ENCODE data around the gene PDP2.
A peak's percentile ranks its signal among the peaks of the same experiment; 100 is the strongest.
"Not testable (repeated sequence)": the region's sequence is repeated elsewhere in the genome, so short reads cannot be mapped to it uniquely, and the experiment has no call there.

PDP2 gene

GRCh38 chr16:66921729-66922450, 41.6 kb downstream of the PDP2 start:
- no peak for DNase-seq

- DNase-seq = no peak
Measured at GRCh38 chr16:66923247-66923731, 43.0 kb downstream of the PDP2 start.

- no peak for DNase-seq
Measured at GRCh38 chr16:66923866-66924265, 43.6 kb downstream of the PDP2 start.

- peak; percentile 18 for DNase-seq
Measured at GRCh38 chr16:66924527-66925321, 44.4 kb downstream of the PDP2 start.

- no peak for DNase-seq
Measured at GRCh38 chr16:66925322-66925840, 45.1 kb downstream of the PDP2 start, which contains the start of gene RRAD. RRAD (minus strand) TSS chr16:66925535; CDS start chr16:66925179, 356 bp downstream.

GRCh38 chr16:66926171-66926947, 46.0 kb downstream of the PDP2 start:
- DNase-seq = no peak

DNA sequence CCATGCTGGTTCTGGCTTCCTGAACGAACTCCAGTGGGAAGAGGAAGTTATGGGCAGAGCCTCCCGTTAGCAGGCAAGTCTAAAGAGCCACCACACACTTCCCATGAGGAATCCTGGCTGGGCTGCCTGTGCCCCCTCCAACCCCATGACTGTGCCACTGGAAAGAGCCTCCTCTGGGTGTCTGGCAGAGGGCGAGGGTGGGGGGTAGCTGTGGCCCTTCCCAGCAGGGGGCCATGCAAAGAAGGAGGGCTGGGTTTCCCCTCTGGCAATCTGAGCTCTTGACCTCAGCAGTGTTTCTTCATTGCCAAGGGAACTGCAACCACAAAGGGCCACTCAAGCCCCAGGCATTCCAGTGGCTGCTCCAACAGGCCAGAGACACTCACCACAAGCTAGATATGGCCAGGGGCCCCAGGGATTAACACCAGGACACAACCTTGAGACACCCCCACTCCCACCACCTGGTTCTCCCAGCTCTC, 46.7 kb downstream of the PDP2 start:
- DNase-seq = no peak

GRCh38 chr16:66927918-66928649, 47.8 kb downstream of the PDP2 start:
- no peak for DNase-seq

DNA sequence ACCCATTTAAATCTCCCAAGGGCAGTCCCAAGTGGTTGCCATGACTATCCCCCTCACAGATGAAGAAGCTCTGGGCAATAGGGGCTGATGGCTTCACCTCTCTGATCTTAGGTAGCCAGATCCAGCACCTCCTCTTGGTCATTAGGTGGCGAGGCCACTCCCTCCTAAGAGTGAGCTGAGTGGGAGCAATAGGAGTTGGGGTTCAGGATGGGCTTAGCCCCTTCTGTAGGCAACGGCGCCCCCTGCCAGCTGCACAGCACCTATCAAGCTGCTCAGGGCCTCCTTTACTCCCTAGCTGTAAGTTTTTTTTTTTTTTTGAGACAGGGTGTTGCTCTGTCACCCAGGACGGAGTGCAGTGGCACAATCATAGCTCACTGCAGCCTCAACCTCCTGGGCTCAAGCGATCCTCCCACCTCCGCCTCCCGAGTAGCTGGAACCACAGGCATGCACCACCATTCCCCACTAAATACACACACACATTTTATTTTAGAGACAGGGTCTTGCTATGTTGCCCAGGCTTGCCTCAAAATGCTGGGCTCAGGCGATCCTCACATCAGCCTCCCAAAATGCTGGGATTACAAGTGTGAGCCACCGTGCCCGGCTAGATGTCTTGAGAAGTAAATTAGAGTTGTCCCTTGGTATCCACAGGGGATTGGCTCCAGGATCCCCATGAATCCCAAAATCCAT, 48.5 kb downstream of the PDP2 start:
- DNase-seq = no peak

DNA sequence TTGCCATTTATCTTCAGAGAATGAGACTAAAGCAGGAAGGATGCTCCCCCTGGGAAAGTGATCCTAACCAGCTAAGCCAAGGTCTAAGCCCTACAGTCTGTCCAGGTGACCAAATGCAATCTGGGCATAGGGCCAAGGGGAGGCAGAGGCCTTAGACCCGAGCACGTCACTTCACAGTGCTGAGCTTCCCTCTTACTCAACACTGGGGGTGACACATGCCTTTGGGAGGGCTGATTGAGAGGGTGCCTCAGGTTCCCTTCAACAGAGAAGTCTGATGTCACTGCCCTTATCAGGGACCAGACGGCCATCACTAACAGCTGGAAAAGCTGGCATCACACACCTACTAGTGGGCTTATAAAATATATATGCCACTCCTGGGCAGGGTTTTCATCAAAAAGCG, 49.9 kb downstream of the PDP2 start:
- DNase-seq = no peak

DNA sequence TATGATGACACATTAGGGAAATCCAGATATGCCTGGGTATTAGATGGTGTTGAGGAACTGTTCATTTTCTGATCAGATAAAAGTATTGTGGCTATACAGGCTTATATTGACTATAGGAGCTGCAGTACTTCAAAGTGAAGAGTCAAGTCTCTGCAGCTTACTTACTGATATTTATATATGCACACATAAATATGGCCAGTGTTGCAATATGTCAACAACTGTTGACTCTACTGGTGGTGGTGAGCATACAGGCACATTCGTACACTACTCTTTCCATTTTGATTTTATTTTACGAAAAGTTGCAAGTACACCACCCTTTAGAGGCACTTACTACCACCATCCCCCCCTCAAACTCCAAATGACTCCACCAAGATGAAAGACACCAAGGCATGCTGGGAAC, 51.4 kb downstream of the PDP2 start:
- DNase-seq = no peak

DNA sequence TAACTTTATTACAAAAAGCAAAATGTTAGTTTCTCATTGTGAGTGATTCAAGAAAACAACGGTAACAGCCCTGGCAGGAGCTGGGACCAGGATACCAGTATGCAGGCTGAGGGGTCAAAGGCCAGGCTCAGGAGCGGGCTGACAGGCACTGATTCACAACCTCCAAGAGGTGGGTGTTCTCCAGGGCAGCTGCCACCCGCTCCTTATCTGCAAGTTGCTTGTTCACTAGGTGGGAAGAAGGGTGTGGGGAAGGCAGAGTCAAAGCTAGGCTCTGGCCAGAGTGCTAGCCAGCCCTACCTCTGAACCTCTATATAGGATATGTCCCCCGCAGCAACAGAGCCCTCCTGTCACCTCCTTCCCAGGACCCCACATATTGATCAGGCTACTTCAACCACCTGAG, 51.8 kb downstream of the PDP2 start:
- no peak for DNase-seq

DNA sequence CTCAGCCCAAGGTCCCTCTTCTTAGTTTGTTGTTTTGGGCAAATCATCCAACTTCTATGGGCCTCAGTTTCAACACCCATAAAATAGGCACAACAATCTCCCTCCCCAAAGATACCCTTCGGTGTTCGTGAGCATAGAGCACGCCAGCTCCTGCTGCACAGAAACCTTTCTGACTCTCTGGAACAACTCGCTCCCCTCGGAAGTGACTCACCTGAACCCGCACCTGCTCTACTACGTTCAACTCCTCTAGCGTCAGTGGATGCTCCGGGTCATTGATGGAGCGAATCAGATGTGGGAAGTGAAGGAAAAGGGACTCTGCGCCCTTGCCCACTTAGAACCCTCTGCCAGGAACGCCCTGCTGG, 53.4 kb downstream of the PDP2 start:
- DNase-seq = no peak

DNA sequence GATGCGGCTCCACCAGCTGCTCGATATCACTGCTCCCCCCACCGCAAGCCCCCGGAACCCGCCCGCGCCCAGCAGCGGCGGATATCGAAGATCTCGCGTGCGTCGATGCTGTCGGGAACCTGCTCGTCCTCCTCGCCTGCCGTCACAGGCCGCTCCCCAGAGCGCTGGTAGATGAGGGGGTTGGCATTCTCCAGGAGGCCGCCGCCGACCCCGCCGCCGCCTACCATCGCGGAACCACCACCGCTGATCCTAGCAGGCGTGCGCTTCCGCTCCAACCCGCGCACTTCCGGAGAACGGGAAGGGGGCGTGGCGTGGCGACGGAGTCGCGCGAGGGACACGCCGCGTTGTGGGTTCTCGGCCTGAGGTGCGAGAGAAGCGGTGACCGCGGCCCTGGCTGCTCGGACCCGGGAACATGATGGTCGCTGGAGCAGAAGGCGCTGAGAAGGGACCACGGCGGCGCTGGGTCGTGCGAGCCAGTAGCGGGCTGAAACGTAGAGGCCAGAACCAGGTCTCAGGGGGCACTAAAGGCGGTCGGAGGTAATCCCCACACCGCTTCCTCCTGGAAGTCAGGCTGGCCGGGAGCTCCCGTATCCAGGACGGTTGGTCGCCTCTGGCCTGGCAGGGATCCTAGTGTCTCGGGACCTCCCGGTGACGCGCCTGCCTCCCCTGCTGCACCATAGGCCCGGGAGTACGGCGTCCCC, 54.0 kb downstream of the PDP2 start, which contains the start of gene CIAO2B:
CIAO2B (minus strand) TSS at position 265 of the 701 bp plus-strand sequence; CDS start at position 227, 38 bp downstream.
- DNase-seq = peak; percentile 86

DNA sequence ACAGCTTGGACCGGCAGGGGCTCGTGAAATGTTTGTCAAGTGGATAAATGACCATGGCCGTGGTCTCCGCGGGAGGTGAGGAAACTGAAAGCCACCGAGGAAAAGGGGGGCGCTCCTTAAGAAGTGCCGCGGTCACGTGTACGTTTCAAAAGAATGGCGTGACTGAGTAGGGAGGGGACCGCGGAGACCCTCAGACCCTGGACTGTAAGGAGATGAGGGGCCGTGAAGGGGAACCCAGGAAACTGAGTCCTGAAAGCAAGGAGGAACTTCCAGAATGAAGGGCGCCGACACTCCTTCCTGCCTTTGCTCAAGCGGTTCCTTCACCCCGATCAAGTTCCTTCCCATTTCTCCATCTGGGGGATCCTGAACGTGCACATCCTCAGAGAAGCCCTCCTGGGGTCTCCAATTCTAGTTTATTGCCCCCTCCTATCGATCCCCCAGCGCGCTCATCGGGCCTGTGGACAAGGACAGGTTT, 54.6 kb downstream of the PDP2 start:
- not testable (repeated sequence) for DNase-seq

GRCh38 chr16:66935314-66936011, 55.1 kb downstream of the PDP2 start, which contains the start of gene CES2:
CES2 (plus strand) TSS chr16:66935516; CDS start chr16:66935636, 120 bp downstream.
- DNase-seq = no peak

DNA sequence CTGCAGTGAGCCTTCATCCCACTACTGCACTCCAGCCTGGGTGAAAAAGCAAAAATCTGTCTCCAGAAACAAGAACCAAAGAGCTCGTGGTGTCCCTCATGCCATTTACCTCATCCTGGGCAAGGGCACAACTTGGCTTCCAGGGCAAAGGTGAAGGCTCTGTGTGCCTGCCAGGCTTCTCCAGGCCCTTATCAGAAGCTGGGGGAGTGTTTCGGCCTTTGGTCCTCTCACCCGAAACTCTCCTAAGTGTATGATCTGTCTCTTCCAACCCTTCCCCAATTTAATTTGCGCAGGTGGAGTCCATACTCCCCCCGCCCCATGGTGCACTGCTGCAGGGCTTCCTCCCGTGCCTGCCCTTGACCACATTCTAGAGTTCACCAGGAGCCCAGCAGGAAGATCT, 56.1 kb downstream of the PDP2 start:
- DNase-seq = no peak

DNA sequence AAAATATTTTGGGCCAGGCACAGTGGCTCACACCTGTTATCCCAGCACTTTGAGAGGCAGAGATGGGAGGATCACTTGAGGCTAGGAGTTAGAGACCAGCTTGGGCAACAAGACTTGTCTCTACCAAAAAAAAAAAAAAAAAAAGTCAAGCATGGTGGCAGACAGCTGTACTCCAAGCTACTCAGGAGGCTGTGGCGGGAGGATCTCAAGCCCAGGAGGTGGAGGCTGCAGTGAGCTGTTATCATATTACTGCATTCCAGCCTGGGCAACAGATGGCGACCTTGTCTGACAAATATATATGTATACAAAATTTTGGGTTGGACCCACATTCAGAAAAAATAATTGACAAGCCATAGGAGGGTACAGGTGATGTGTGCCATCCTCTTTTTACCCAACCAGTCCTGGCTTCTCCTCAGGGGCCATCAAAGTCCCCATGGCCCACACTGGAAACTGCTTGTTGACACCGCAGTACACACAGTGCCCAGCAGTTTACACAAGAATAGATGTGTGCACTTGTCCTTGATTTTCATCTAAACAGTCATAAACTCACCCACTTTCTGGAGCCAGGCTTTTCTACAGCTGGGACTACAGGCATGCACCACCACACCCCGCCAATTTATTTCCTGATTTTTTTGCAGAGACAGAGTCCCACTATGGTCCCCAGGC, 56.7 kb downstream of the PDP2 start:
- no peak for DNase-seq

DNA sequence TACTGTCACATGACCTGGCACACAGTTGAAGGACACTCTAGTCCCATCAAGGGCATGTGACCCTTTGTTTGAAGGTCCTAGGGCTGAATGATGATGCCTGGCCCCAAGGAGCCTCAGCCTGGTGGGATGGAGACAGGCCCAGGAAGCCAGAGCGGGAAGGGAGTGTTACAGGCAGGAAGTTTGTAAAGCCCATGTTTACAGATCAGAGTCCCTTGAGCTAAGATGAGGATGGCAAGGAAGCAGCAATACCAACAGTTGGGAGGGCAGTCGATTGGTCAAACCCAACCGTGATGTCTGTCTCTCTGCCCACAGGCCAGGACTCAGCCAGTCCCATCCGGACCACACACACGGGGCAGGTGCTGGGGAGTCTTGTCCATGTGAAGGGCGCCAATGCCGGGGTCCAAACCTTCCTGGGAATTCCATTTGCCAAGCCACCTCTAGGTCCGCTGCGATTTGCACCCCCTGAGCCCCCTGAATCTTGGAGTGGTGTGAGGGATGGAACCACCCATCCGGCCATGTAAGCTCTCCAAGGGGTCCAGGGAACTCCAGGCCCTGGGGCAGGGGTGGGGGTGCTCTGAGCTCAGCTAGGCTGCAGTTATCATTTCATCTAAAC, 57.5 kb downstream of the PDP2 start:
- no peak for DNase-seq
